BLaER1 (cell line): Measurements from ENCODE around the gene EFHD2.
A peak's percentile ranks its signal among the peaks of the same experiment; 100 is the strongest.
"Not testable (repeated sequence)": the region's sequence is repeated elsewhere in the genome, so short reads cannot be mapped to it uniquely, and the experiment has no call there.

Source experiments
- H3K27ac ChIP-seq: shearing (Covaris generic); formaldehyde crosslinking; 2 replicates; pipeline ENCODE4 v1.8.1; 2022
- H3K27me3 ChIP-seq: shearing (Covaris generic); formaldehyde crosslinking; 2 replicates; pipeline ENCODE4 v1.8.1; 2022
- H3K36me3 ChIP-seq: shearing (Covaris generic); formaldehyde crosslinking; 2 replicates; pipeline ENCODE4 v1.8.1; 2022
- H3K4me1 ChIP-seq: shearing (Covaris generic); formaldehyde crosslinking; 2 replicates; pipeline ENCODE4 v1.8.1; 2022
- H3K4me2 ChIP-seq: shearing (Covaris generic); formaldehyde crosslinking; 2 replicates; pipeline ENCODE4 v1.8.1; 2022
- H3K4me3 ChIP-seq: shearing (Covaris generic); formaldehyde crosslinking; 2 replicates; pipeline ENCODE4 v1.8.1; 2022
- H3K9ac ChIP-seq: shearing (Covaris generic); formaldehyde crosslinking; 2 replicates; pipeline ENCODE4 v1.8.1; 2022
- H3K9me3 ChIP-seq: shearing (Covaris generic); formaldehyde crosslinking; 2 replicates; pipeline ENCODE4 v1.8.1; 2022
- H4K20me1 ChIP-seq: shearing (Covaris generic); formaldehyde crosslinking; 2 replicates; pipeline ENCODE4 v1.8.1; 2022
- Cebpa-rat ChIP-seq: shearing (Covaris generic); IDR thresholded peaks from 2 replicates; pipeline ENCODE4 v1.8.1; 2022

EFHD2 gene

GRCh38 chr1:15422871-15423270 lies 13.2 kb downstream of the EFHD2 start:
- Histone ChIP-seq H4K20me1 (peaks cover 99% of the 10 kb centered on the region), H3K36me3 (peaks cover 92% of the 10 kb centered on the region), H3K4me2 (no peak overlapping the region)

DNA sequence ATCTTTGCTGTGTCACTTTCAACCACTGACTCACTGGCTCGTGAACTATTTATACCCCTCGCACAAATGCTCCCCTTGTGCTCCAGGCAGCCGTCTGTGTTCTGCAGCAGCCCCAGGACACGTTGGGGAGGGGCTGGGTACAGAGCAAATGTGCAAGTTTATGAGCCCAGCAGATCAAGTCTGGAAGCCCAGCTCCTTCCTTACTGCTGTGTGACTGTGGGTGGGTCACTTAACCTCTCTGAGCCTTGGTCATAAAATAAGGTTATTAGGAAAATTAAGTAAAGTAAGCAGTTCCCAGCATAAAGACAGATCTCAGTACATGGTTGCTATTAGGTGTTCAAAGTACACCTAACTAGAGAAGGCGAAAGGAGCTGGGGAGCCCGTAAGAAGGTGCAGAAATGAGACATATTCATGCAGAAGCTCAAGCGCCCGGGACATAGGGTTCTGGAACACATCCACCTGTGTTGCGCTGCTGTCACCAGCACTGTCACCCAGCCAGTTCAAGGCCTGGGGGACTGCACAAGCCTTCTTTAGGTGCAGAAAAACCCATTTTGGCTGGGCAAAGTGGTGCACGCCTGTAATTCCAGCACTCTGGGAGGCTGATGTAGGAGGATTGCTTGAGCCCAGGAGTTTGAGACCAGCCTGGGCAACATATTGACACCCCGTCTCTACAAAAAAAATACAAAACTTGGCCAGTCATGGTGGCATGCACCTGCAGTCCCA lies 13.8 kb downstream of the EFHD2 start:
- peaks cover 97% of the 10 kb centered on the region for H3K36me3 ChIP-seq
- H3K9me3 ChIP-seq = no peaks in the 10 kb centered on the region
- no peak overlapping the region for H3K4me3 ChIP-seq
- 0 out of 2 replicates have a peak, but pooled peaks cover 6% of the 10 kb centered on the region for H3K4me1 ChIP-seq
- H3K4me2 ChIP-seq = no peak overlapping the region
- no peak overlapping the region for H3K9ac ChIP-seq
- H3K27ac ChIP-seq = no peak overlapping the region
- no peaks in the 10 kb centered on the region for H3K27me3 ChIP-seq
- no peak for TF ChIP-seq Cebpa-rat
- H4K20me1 ChIP-seq = peaks cover 100% of the 10 kb centered on the region

More at GRCh38 chr1:15422871-15423270, 13.2 kb downstream of the EFHD2 start:
- no peak overlapping the region for H3K9ac ChIP-seq
- H3K27ac ChIP-seq = no peak overlapping the region
- H3K9me3 ChIP-seq = no peaks in the 10 kb centered on the region
- no peak overlapping the region for H3K4me3 ChIP-seq
- no peak for TF ChIP-seq Cebpa-rat
- no peaks in the 10 kb centered on the region for H3K27me3 ChIP-seq
- peaks cover 7% of the 10 kb centered on the region for H3K4me1 ChIP-seq

- peaks cover 97% of the 10 kb centered on the region for H3K36me3 ChIP-seq
- no peaks in the 10 kb centered on the region for H3K9me3 ChIP-seq
- H3K27ac ChIP-seq = no peak overlapping the region
- H3K9ac ChIP-seq = 0 out of 2 replicates have a peak overlapping the region, but pooled peaks have one; percentile 29
- peaks cover 100% of the 10 kb centered on the region for H4K20me1 ChIP-seq
- no peaks in the 10 kb centered on the region for H3K27me3 ChIP-seq
- no peak overlapping the region for H3K4me3 ChIP-seq
- TF ChIP-seq Cebpa-rat = no peak
- 0 out of 2 replicates have a peak, but pooled peaks cover 6% of the 10 kb centered on the region for H3K4me1 ChIP-seq
- no peak overlapping the region for H3K4me2 ChIP-seq
These were observed 14.5 kb downstream of the EFHD2 start for GRCh38 chr1:15424146-15424667.

- Histone ChIP-seq H3K9ac (no peak overlapping the region), H3K4me3 (no peak overlapping the region), H4K20me1 (peaks cover 99% of the 10 kb centered on the region), H3K4me2 (no peak overlapping the region), H3K27me3 (no peaks in the 10 kb centered on the region), H3K9me3 (no peaks in the 10 kb centered on the region), H3K36me3 (peaks cover 97% of the 10 kb centered on the region), H3K27ac (no peak overlapping the region), H3K4me1 (0 out of 2 replicates have a peak, but pooled peaks cover 6% of the 10 kb centered on the region)
- no peak for TF ChIP-seq Cebpa-rat
These were observed 15.3 kb downstream of the EFHD2 start for GRCh38 chr1:15424981-15425380.

DNA sequence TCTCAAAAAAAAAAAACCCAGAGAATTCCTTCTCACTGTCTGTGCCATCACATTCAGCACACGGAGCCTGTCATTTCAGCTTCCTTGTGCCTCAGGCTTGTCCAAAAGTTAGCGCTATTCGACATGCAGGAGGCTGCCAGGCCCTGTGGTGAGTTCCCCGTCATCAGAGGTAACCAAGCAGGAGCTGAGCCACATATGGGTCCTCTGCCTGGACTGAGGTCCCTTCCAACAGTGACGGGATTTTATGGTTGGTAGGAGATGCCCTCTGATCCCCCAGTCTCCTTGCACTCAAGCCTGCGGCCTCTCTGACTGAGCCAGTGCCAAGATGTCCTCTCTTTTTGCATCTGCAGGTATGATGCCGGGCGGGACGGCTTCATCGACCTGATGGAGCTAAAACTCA lies 15.8 kb downstream of the EFHD2 start:
- H3K9me3 ChIP-seq = no peaks in the 10 kb centered on the region
- H3K27ac ChIP-seq = no peak overlapping the region
- peaks cover 98% of the 10 kb centered on the region for H4K20me1 ChIP-seq
- no peak for TF ChIP-seq Cebpa-rat
- no peaks in the 10 kb centered on the region for H3K27me3 ChIP-seq
- H3K9ac ChIP-seq = no peak overlapping the region
- no peak overlapping the region for H3K4me3 ChIP-seq
- peaks cover 95% of the 10 kb centered on the region for H3K36me3 ChIP-seq
- no peak overlapping the region for H3K4me2 ChIP-seq
- 0 out of 2 replicates have a peak, but pooled peaks cover 6% of the 10 kb centered on the region for H3K4me1 ChIP-seq

DNA sequence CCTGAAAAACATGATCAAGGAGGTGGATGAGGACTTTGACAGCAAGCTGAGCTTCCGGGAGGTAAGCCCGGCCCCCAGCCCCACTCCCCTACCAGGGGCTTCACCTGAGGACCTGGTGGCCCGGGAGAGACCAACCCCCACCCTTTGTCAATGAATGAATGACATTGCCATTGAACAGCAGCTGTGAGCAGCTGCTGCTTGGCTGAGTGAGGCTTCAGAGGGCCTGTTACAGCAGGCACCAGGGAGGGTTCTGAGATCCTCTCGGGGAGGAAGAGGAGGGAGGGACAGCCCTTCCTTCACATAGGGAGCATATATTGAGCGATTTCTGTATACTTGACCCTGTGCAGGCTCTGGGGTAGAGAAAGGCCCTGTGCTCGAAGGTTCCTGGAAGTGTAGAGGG lies 16.3 kb downstream of the EFHD2 start:
- no peak overlapping the region for H3K4me3 ChIP-seq
- H3K9me3 ChIP-seq = no peaks in the 10 kb centered on the region
- H3K27me3 ChIP-seq = no peaks in the 10 kb centered on the region
- TF ChIP-seq Cebpa-rat = no peak
- no peak overlapping the region for H3K27ac ChIP-seq
- peaks cover 98% of the 10 kb centered on the region for H4K20me1 ChIP-seq
- H3K4me1 ChIP-seq = 0 out of 2 replicates have a peak, but pooled peaks cover 6% of the 10 kb centered on the region
- H3K9ac ChIP-seq = no peak overlapping the region
- H3K36me3 ChIP-seq = peaks cover 95% of the 10 kb centered on the region
- H3K4me2 ChIP-seq = no peak overlapping the region

DNA sequence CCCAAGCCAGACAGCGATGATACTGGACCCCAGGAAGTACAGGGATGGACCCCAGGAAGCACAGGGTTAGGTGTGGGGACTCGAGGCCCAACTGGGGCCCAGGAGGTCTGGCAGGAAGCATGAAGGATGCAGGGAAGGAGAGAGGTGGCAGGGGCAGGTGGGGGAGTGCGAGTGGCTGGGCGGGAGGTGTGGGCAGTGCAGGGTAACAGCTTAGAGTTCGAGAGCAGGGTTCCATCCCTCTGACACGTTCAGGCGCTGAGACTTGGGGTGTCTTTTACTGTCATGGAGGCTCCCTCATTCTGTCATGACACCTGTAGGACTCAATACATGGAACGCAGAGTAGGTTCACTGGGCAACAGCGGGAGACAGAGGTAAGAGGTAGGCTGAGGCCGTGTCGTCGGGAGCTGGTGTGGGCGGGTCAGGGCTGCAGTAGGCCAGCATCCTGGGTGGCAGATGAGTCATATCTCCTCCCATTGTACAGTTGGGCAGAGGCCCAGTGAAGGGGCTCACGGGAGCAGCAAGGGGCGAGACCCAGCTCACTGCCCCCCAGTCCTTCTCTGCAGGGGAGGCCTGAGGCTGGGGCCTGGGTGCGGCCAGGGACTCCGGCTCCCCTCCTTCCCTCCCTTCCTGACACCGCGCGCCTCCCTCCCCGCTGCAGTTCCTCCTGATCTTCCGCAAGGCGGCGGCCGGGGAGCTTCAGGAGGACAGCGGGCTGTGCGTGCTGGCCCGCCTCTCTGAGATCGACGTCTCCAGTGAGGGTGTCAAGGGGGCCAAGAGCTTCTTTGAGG lies 17.0 kb downstream of the EFHD2 start:
- Histone ChIP-seq H3K9ac (no peak overlapping the region), H4K20me1 (peaks cover 92% of the 10 kb centered on the region), H3K4me1 (0 out of 2 replicates have a peak, but pooled peaks cover 6% of the 10 kb centered on the region), H3K36me3 (peaks cover 92% of the 10 kb centered on the region), H3K27ac (no peak overlapping the region), H3K9me3 (no peaks in the 10 kb centered on the region), H3K4me2 (no peak overlapping the region), H3K27me3 (no peaks in the 10 kb centered on the region), H3K4me3 (no peak overlapping the region)
- no peak for TF ChIP-seq Cebpa-rat

DNA sequence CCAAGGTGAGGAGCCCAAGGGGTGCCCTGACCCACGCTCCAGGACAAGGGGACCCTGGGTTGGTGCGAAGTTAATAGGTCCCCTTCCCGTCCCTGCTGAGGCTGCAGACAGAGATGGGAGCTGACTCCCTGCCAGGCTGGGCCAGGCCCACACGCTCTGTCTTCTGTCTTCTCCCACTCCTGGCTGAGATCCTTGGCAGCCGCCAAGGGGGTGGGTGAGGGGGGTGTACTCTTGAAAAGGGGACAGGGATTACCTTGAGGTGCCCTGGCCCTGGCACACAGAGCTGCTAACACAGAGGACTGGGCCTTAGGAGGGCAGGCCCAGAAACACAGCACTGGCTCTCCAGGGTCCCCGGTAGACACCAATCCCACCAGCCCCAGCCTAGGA lies 17.6 kb downstream of the EFHD2 start:
- H4K20me1 ChIP-seq = peaks cover 86% of the 10 kb centered on the region
- no peak overlapping the region for H3K9ac ChIP-seq
- H3K4me2 ChIP-seq = no peak overlapping the region
- 0 out of 2 replicates have a peak, but pooled peaks cover 6% of the 10 kb centered on the region for H3K4me1 ChIP-seq
- no peak overlapping the region for H3K27ac ChIP-seq
- H3K36me3 ChIP-seq = peaks cover 90% of the 10 kb centered on the region
- H3K27me3 ChIP-seq = no peaks in the 10 kb centered on the region
- H3K4me3 ChIP-seq = no peak overlapping the region
- TF ChIP-seq Cebpa-rat = no peak
- no peaks in the 10 kb centered on the region for H3K9me3 ChIP-seq

- not testable (repeated sequence) for H3K4me2 ChIP-seq, H3K9ac ChIP-seq
These were observed 18.6 kb downstream of the EFHD2 start for GRCh38 chr1:15428252-15428651.

More at GRCh38 chr1:15428252-15428651, 18.6 kb downstream of the EFHD2 start:
- Histone ChIP-seq H4K20me1 (peaks cover 76% of the 10 kb centered on the region), H3K36me3 (peaks cover 83% of the 10 kb centered on the region)
- not testable (repeated sequence) for H3K27me3 ChIP-seq, H3K4me3 ChIP-seq, H3K27ac ChIP-seq, H3K9me3 ChIP-seq, H3K4me1 ChIP-seq
